ENCODE data around the gene AFF1.

- TF ChIP-seq CTCF (conservative IDR thresholded peaks at IDR 0.05; ENCODE audit: low read length), result no peak
- no peak for TF ChIP-seq EZH2phosphoT487 (IDR thresholded peaks at IDR 0.05; ENCODE audit: borderline replicate concordance, low read depth, low read length)
These were observed 16.2 kb upstream of the AFF1 start for GRCh38 chr4:86918539-86919072.
